Type B pancreatic cell (in vitro differentiated cells): ENCODE results near the gene RBM7. TPM values are rescaled to one million over a fixed set of nuclear protein-coding genes. Genes with fewer than 3 reads are reported as not detected.

Experiments
- DNase-seq: peaks from one replicate; pipeline ENCODE4 v3.0.0; 2021; ENCODE audit warnings: mixed read lengths; ENCODE audit not compliant: unreplicated experiment; ENCODE audit errors: extremely low spot score
- H3K27ac Mint-ChIP-seq: 2 replicates; pipeline ENCODE4 v1.8.0; 2021; ENCODE audit warnings: mild to moderate bottlenecking, mixed read lengths
- H3K27me3 Mint-ChIP-seq: 2 replicates; pipeline ENCODE4 v1.8.0; 2021; ENCODE audit warnings: mixed read lengths
- H3K36me3 Mint-ChIP-seq: 2 replicates; pipeline ENCODE4 v1.8.0; 2021; ENCODE audit warnings: mixed read lengths
- H3K4me1 Mint-ChIP-seq: one replicate; pipeline ENCODE4 v1.8.0; 2021; ENCODE audit warnings: mixed read lengths; ENCODE audit not compliant: unreplicated experiment
- H3K4me3 Mint-ChIP-seq: 2 replicates; pipeline ENCODE4 v1.8.0; 2021; ENCODE audit warnings: mild to moderate bottlenecking, mixed read lengths
- H3K9me3 Mint-ChIP-seq: 2 replicates; pipeline ENCODE4 v1.8.0; 2021; ENCODE audit warnings: mixed read lengths
- CTCF ChIP-seq: fragments of 200-600 bp; sonication (generic); conservative IDR thresholded peaks from 2 replicates; pipeline ENCODE4 v1.5.0; 2021; ENCODE audit warnings: antibody characterized with exemption, mild to moderate bottlenecking
- total RNA-seq: library from RNA; stranded (reverse); gene quantifications from 2 replicates; pipeline ENCODE4 v1.2.1, GENCODE V29; 2021; ENCODE audit warnings: low replicate concordance

Gene RBM7
- total RNA-seq, 1 donor from 2014 or later: 32.6 TPM

GRCh38 chr11:114375052-114375451 is 25.4 kb upstream of the RBM7 start:
- no peak for TF ChIP-seq CTCF
- peaks cover 6% of the 10 kb centered on the region for H3K27me3 Mint-ChIP-seq
- no peak overlapping the region for H3K27ac Mint-ChIP-seq
- no peaks in the 10 kb centered on the region for H3K4me1 Mint-ChIP-seq
- no peak for DNase-seq
- H3K36me3 Mint-ChIP-seq: no peaks in the 10 kb centered on the region
- no peak overlapping the region for H3K4me3 Mint-ChIP-seq
- no peaks in the 10 kb centered on the region for H3K9me3 Mint-ChIP-seq

- H3K9me3 Mint-ChIP-seq: no peaks in the 10 kb centered on the region
- H3K4me3 Mint-ChIP-seq: no peak overlapping the region
- no peaks in the 10 kb centered on the region for H3K36me3 Mint-ChIP-seq
- no peaks in the 10 kb centered on the region for H3K4me1 Mint-ChIP-seq
- H3K27ac Mint-ChIP-seq: no peak overlapping the region
- H3K27me3 Mint-ChIP-seq: peaks cover 12% of the 10 kb centered on the region
- no peak for DNase-seq
- TF ChIP-seq CTCF: no peak
These were observed 22.7 kb upstream of the RBM7 start for GRCh38 chr11:114377612-114378267.

- Mint-ChIP-seq H3K4me3 (no peak overlapping the region), H3K36me3 (no peaks in the 10 kb centered on the region), H3K9me3 (peaks cover 5% of the 10 kb centered on the region), H3K27ac (no peak overlapping the region), H3K4me1 (no peaks in the 10 kb centered on the region), H3K27me3 (peaks cover 12% of the 10 kb centered on the region)
- no peak for DNase-seq
- TF ChIP-seq CTCF: no peak
These were observed 20.9 kb upstream of the RBM7 start for GRCh38 chr11:114379394-114380069.

DNA sequence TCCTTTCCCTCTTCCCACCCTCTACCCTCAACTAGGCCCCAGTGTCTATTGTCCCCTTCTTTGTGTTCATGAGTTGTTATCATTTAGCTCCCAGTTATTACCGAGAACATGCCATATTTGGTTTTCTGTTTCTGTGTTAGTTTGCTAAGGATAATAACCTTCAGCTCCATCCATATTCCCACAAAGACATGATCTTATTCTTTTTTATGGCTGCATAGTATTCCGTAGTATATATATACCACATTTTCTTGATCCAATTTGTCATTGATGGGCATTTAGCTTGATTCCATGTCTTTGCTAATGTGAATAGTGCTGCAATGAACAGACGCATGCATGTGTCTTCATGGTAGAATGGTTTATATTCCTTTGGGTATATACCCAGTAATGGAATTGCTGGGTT is 18.0 kb upstream of the RBM7 start:
- Mint-ChIP-seq H3K4me3 (no peak overlapping the region), H3K27ac (no peak overlapping the region), H3K9me3 (peaks cover 5% of the 10 kb centered on the region), H3K4me1 (no peaks in the 10 kb centered on the region), H3K36me3 (no peaks in the 10 kb centered on the region), H3K27me3 (peaks cover 12% of the 10 kb centered on the region)
- DNase-seq: no peak
- TF ChIP-seq CTCF: no peak

DNA sequence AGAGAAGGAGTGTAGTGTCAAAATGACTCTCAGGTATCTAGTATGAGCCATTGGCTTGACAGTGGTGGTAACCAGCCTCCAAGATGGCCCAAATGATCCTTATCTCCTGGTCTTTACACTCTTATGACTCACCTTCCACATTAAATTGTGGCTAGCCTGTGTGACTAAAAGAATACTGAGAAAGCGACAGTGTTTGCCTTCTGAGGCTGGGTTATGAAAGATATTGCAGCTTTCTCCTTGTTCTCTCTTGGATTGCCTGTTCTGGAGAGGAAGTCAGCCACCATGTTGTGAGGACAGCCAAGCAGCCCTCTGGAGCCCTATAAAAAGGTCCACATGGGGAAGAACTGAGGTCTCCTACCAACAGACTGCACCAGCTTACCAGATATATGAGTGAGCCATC is 16.0 kb upstream of the RBM7 start:
- Mint-ChIP-seq H3K4me3 (no peak overlapping the region), H3K27ac (no peak overlapping the region), H3K27me3 (peaks cover 6% of the 10 kb centered on the region), H3K9me3 (peaks cover 5% of the 10 kb centered on the region), H3K36me3 (no peaks in the 10 kb centered on the region), H3K4me1 (no peaks in the 10 kb centered on the region)
- DNase-seq: no peak
- TF ChIP-seq CTCF: no peak
